ENCODE data around the gene COL16A1.

DNA sequence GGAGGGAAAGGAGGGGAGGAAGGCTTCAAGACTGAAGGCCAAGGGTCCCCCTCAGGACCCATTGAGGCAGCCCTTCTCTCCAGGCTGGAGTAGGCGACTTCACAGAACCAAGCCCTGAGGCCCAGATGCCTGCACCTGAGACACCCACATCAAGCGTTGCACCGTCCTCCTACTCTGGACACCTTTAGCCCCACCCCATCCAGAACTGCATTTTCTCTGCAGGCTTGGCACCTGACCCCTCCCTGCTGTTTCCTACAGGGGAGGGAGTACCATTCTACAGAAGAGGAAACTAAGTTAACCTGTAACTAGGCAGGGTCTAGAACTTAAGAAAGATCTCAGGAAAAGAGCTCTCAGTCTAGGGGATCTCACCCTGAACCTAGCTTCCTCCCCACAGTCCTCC, 71.2 kb downstream of the COL16A1 start:
- TF ChIP-seq SMC3 (IDR thresholded peaks at IDR 0.05; ENCODE audit: low read depth, low read length) (no peak), POLR2A (IDR thresholded peaks at IDR 0.05; ENCODE audit: low read depth, low read length) (no peak), BHLHE40 (IDR thresholded peaks at IDR 0.05; ENCODE audit: low read depth, low read length) (no peak), FOS (IDR thresholded peaks at IDR 0.05; ENCODE audit: low read depth, low read length) (no peak), RFX5 (IDR thresholded peaks at IDR 0.05; ENCODE audit: low read depth, low read length) (no peak)
- TF ChIP-seq, protein P1, sequence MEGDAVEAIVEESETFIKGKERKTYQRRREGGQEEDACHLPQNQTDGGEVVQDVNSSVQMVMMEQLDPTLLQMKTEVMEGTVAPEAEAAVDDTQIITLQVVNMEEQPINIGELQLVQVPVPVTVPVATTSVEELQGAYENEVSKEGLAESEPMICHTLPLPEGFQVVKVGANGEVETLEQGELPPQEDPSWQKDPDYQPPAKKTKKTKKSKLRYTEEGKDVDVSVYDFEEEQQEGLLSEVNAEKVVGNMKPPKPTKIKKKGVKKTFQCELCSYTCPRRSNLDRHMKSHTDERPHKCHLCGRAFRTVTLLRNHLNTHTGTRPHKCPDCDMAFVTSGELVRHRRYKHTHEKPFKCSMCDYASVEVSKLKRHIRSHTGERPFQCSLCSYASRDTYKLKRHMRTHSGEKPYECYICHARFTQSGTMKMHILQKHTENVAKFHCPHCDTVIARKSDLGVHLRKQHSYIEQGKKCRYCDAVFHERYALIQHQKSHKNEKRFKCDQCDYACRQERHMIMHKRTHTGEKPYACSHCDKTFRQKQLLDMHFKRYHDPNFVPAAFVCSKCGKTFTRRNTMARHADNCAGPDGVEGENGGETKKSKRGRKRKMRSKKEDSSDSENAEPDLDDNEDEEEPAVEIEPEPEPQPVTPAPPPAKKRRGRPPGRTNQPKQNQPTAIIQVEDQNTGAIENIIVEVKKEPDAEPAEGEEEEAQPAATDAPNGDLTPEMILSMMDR (conservative IDR thresholded peaks at IDR 0.05; ENCODE audit: low read depth, low read length) = no peak

Data from IMR-90 (cell line).